Muscle of arm (tissue), 12 donors: ENCODE results near the gene ZBTB38. TPM values are rescaled to one million over a fixed set of nuclear protein-coding genes. Genes with fewer than 3 reads are reported as not detected.

Experiments used
- DNase-seq: peaks from one replicate; pipeline ENCODE4 v3.0.0-alpha.2; 2013
- polyA plus RNA-seq, 12 donors: library from polyadenylated mRNA; unstranded; fragments of 120-200 nt; gene quantifications; one replicate each; pipeline ENCODE4 v1.2.1, GENCODE V29; 2013; ENCODE audit not compliant: insufficient read length in 12 of 12

Gene ZBTB38
- polyA plus RNA-seq, 12 donors = 17.6 to 37.4 (median 20.8) TPM; not detected in 1

DNA sequence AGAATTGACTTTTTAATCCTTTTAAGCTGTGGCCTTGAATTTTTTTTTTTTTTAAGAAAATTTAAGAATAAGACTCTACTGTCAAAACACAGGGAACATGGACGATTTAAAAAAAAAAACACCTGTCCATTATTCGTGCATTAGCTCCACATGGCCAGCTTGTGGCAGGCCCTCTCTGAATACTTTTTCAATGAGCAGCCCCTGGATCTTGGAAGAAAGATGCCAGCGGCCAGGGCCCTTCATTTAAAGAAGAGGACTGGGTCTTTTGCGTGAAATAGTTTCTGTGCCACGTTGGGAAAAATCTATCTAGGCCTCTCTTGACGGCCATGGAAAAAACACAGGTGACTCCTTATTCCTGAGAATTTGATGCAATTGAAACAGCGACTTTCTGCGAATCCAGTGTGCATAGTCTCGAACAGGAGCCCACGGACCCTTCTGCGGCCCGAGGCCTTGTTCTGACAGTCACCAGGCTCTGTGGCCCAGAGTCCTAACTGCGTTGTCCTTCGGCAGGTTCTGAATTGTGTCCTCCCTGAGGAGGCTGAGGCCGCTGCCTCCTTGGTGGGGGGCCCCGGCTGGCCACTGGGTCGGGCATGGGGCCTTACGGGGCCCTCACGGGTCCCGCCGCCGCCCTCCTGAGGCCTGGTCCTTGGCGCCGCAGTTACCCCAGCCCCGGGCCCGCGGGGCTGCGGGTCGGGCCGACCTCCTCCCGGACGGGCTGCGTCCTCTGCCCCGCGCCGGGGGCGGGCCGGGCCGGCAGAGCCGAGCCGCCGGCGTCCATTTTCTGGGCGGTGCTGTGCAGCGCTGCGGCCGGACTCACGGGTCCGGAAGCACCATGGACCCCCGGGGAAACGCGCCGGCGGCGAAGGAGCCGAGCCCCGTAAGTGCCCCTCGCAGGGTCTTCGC lies 33.5 kb downstream of the ZBTB38 start:
- no peak for DNase-seq

DNA sequence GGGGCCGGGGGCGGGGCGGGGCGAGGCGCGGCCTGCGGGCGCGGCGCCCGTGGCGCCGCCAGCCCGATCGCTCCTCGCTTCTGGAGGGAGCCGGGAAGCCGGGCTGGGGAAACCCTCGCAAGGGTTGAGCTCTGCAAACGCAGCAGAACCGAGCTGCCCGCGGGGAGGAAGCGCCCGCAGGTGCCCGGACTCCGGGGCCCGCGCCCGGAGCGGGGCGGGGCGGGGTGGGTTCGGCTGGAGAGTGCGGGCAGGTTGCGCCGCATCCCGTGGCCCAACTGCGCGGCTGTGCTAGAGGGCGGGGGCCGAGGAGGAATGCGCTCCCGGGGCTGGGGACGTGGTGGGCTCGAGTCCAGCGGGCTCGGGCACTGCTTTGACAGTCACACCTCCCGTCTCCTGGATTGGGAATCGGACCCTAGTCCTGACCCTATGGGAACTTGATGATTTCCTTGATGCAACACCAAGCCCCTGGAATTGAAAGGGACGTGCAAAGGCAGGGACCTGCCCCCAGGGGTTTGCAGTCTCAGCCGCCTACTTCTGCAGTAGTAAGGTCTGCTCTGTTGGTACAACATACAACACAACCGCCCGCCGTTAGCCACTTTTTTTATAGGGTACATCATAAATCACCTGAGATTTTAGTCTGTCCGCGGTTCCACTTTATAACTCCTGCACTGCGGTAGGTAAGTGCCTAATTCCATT lies 34.3 kb downstream of the ZBTB38 start:
- no peak for DNase-seq

DNA sequence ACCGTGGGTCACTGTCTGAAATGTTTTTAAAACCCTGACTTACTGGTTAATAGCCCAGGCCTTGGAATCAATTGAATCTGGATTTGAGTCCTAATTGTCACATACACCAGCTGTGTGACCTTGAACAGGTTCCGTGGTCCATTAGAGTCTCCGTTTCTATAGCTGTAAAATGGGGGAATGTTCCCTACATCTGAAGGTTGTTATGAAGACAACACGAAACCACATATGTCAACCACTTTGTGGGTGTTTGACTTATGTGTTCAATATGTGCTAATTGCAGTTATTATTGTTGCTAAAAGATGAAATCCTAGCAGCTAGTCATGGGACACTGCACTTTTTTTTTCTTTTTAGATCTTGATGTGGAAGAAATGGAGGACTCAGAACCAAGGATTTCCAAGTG lies 35.3 kb downstream of the ZBTB38 start:
- no peak for DNase-seq

DNA sequence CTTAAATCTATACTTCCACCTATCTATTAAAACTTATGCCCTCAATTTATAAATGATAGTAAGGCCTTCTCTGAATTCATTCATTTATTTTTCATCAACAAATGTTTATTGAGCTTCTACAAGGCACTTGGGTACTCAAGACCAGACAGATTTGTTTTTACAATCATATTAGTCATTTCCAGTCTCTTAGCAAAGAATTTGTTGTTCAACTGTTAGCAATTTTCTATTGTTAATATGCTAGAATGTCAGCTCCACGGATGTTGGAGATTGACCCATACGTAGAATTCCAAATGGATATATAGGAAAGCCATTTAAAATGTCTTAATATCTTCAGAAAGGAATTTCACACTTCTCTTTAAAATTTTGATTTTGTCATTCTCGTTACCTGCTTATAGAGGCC lies 36.7 kb downstream of the ZBTB38 start:
- no peak for DNase-seq

DNA sequence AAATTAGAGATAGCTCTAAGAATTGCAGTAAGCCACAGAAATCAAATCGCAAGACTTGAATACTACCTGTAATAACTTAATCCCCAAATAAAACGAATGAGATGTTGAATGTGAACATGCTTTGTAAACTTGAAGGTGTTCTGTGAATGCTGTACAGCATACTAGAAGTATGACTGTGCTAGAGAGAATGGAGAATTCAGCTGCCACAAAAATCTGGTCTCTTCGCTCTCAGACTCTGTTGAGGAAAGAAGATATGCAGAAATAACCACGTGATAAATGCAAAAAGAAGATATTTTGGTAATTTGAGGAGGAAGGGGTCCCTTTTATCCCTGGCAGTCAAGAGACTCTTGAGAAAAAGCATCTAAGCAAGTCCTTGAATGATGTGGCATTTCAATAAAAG lies 37.3 kb downstream of the ZBTB38 start:
- no peak for DNase-seq

DNA sequence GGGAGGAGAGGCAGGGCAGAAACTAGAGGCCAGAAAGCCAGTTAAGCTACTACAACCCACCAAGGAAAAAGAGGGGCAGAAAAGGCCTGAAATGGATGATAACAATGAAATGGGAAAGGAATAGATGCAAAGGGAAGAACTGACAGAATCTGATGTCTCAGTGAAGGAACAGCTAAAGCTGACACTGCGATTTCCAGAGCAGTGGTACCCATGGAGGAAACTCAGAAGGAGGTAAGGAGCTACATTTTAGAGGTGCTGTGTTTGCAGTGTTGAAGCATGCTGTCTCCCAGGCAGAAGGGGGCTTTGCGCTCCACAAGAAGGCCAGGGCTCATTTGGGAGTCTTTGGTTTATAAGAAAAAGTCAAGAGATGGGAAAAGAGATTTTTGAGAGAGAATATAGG lies 38.0 kb downstream of the ZBTB38 start:
- DNase-seq = no peak

DNA sequence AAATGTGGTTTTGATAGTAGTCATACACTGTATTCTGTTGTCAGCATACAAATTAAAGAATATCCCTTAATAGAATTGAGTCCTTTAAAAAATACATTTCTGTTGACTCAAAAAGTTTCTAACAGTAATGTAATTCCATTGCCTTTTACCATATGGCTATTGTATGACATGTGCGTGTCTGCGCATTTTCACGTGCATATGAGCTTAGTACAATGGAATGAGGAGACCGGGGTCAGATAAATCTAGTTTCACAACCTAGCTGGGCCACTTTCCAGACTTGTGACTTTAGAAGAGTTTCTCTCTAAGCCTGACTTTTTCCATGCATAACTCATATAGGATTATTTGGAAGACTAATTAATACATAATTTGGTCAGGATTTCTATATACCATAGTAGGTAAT lies 38.7 kb downstream of the ZBTB38 start:
- DNase-seq = no peak

DNA sequence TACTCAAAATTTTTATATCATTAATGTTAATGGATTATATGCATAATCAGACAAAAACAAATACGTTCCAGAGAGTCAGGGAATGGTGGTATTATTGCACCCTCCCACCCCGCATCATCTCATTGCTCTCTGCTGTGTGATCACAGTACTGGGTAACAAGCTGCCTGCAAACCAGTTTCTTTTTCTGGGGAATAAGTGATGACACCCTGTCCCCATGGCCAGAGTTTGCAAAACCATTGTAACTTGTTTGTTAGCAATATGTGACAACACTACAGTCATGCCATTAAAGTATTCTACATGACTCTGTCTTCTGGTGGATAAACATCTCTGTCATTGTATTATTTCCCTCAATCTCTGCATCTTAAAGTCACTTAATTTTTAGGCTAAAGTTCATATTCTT lies 39.5 kb downstream of the ZBTB38 start:
- no peak for DNase-seq

DNA sequence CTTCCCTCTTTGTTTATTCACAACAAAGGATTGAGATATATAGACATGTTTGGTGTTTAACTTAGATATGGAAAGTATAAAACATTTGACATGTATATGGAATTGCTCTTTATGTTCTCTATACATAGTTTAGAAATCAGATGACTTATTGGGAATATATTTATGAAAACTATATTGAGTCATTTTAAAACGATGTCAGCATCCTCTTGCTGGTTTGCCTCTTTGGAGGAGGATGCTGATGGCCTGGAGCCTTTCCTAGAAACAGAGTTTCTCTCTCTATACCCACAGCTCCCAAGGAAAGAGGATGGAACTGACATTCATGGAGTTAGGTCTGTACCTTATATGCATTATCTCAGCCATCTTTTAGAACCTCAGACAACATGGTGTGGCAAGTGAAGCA lies 40.3 kb downstream of the ZBTB38 start:
- no peak for DNase-seq

DNA sequence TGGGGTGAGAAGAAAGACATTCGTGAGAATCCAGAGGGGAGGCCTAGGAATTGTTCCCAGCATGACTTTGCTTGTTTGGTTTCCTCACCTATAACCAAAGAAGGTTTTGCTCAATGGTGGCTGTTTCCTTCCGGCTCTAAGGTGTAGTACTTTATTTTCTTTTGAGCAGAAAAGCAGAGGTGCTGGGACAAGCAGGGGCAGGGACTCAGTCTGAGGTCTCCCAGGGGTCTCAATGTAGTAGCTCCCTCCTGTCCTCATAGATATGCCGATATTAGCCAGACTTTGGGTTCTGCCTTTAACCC lies 41.6 kb downstream of the ZBTB38 start:
- no peak for DNase-seq

DNA sequence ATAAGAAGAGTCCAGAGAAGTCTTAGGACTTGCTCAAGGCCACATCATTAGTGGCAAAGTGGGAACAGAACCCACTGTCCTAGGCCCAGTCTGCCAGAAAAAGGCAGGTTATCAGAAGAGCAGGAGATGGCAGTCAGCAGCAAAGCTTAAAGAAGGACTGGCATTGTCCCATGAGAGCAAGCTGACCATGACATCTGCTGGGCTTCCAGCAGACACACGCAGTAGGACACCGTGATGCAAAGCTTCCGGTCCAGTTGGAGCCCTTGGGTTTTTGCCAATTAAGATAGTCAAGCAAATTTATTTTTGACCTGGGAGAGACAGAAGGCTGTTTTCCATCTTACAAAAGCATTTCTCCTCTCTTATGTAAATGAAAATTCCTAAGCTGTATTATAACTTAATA lies 42.1 kb downstream of the ZBTB38 start:
- DNase-seq = no peak

DNA sequence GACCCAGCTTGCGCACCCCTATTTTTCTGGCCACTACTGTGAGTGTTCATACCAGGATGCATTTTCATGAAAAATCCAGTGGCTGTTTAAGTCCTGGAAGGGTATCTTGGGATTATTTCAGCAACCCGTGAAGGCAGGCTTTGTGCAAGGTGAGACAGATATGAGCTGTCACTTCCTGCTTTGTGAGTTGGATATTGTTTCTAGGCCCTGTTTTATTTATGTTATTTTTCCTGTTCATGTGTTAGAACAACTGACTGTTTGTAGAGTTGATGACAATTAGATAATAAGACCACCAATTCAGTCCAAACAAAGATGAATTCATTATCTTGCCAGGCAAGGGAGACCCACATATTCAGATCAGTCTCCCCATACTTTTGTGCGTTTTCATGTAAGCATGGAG lies 42.5 kb downstream of the ZBTB38 start:
- no peak for DNase-seq

DNA sequence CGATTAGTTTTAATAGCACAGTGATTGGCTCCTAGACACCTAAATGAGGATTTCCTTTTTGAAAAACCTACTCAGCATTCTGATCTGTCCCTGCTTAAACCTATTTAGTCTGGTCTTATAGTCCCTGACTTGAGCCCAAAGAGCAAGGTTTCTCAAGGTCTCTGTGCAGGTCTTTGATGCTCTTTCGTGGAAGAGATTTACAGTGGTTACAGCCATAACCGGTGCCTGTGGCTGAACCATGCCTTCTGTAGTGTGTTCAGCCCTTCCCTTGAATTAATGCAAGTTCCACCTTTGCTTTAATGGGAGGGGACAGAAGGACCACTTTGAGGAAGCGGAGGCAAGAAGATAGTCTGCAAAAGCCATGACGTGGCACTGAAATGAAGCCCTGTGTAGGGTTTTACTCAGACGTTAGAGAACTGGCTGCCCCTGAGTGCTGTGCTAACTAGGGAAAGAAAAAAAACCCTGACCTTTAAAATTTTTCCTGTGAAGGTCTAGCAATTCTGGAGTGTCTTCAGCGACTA lies 43.0 kb downstream of the ZBTB38 start:
- DNase-seq = no peak

DNA sequence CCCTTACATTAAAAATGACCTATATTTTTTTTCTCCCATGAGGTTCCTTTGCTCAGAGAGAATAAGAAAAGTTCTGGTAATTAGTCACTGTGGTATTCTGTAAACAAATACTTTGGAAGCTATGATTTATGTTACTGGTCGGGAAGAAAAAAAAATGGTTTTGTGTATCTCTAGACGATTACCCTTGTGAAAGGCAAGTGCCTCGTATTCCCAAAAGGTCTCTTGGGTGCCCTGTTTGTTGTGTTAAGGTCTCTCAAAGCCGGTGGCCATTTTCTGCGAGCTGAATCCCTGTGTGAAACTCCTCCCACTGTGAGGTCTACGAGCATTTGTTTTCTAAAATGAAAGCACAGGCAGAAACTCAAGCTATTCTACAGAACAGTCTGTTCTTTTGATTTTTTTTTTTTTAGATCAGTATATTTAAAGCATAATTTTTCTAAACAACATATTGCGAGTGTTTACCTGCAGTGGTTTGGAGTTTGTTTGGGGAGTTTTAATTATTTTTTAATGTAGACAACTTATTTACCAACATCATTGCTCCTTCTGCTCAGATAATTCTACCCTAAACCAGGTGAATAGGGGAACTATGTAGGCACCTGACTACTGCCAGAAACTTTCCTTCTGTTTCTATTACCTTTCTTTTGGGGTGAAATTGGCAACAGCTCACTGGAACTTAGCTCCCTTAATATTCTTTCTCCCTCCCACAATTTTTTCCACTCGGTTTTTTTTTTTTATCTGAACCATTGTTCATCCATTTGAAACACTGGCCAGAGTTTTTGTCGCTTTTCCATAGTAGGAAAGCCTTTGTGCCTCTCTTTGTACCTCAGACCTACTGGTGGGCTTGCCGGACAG lies 44.0 kb downstream of the ZBTB38 start:
- peak; percentile 76 for DNase-seq

DNA sequence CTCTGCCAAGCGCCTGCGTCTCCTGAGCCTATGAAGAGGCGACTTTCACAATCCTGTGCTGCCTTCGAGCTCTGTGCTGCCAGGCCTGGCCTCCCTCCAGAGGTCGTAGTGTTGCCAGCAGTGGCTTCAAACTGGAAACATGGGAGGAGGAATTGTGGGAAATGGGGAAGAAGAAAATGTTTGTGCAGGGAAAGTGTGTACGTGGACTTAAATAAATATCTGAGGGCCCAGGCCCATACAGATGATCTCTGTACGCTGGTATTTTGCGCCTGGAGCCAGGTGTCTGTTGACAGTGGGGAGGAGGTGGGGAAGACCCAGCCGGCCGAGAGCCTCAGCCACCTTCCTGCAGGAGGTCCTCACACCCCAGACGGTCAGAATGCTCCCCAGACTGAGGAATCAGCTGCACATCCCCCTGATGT lies 44.6 kb downstream of the ZBTB38 start:
- DNase-seq = peak; percentile 80

DNA sequence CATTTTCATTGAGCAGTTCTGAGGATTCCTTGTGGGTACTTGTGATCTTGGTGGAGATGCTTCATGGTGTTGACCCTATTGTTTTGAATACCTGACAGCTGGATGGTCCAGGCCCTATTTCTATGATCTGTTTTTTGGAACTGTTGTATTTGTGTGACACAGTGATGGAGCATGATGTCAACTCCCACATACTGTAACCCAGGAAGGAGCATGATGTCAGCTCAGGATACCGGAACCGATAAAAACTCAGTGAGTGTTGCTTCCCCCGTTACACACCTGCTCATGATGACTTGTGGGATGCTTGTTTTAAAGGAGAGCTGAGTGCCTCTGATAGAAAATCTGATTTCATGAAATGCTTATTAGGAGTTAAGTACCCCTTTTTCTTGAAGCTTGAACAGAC lies 45.1 kb downstream of the ZBTB38 start:
- no peak for DNase-seq

DNA sequence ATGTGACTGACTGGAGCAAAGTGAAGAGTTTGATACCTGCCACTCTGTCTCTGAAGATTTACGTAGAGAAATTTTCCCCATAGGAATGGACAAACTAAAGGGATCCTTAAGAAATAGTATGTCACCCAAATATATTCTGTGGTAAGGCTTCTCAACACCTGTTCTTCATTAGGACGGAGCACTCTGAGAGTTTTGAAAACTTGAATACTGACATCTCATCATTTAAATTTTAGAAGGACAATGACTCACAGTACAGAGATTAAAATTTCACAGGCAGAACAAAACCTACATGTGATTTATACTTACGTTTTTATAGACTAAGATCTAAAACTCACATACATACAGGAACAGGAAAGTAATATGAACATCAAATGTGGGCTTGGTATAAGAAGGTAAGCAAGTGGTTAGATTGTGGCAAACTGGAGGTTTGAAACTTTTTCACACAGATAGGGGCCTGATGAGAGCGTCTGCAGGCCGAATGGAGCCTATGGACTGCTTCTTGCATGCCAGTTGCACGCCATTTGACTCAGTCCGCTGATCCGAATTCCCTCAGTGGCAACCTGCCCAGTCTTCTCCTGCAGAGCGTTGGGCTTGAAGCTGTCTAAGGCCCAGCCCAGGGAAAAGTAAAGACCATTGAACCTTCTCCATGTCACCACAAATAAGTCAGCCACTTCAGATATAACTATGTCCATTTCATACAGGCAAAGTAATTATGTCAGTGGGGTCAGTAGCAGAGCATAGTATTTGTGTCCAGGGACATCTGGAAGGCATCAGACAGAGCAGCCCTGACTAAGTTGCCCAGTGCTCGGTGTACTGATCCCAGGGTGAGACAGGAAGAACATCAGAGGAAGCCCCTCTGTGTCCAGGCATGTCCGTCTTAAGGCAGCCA lies 45.7 kb downstream of the ZBTB38 start:
- DNase-seq = no peak

DNA sequence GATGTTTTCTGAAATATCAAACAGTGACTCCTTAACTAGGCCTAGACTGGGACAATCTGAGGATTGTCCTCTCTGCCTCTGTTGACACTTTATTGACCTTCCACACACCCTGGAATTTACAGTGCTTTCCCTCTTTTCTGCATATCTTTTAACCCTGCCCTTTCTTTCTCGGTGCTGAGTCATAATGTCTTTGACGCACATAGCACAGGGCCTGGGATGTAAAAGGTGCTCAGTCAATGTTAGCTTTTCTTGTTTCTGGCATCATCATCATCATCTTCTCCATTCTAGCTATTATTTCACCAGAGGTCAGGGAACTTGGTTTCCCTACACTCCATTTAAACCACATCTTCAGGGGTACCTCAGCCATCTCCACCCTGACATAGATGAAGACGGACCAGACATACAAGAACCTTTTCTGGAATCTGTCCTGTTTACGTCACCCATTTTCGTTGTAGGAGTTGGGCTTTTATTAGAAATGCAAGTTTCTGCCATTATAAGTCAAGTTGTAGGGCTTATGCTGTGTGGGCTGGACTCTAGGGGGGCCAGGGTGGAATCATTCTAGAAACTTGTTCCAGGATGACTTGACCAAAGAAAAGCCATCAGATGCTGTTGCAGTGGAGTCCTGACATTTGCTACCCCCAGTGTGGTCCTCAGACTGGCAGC lies 46.6 kb downstream of the ZBTB38 start:
- no peak for DNase-seq

DNA sequence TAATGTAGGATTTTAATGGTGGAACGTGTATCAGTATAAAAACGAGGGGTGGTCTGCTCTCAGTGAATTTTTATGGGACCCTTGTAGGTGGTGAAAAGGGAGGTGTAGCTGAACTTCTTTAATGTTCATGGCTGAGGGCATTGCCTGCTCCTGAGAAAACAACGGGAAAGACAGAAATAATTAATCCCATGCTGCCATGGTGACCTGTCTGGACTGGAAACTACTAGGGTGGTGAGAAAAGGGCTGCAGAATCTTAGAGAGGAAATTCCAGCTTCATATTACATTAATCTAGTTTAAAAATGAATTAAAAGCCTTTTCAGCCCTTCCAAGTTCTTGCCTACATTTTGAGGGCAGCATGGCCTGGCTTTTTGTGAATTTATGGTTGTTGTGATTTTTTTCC lies 47.6 kb downstream of the ZBTB38 start:
- DNase-seq = no peak
